GM06990 (cell line): ENCODE data around the gene GLT8D2.

Source experiments
- DNase-seq: peaks from one replicate; pipeline ENCODE4 v3.0.0-alpha.2; 2011; ENCODE audit not compliant: insufficient read length; ENCODE audit errors: extremely low read depth
- H3K27me3 ChIP-seq: replicated peaks from 2 replicates; pipeline ENCODE4 v1.6.0; 2011; ENCODE audit warnings: low read length; ENCODE audit not compliant: control insufficient read depth, insufficient read depth
- H3K36me3 ChIP-seq: 2 replicates; pipeline ENCODE4 v1.5.1; 2011; ENCODE audit warnings: low read length; ENCODE audit not compliant: control insufficient read depth, insufficient read depth
- H3K4me3 ChIP-seq: replicated peaks from 2 replicates; pipeline ENCODE4 v1.5.1; 2011; ENCODE audit warnings: low read depth, mild to moderate bottlenecking, control low read depth, low read length
- TF ChIP-seq, protein P1 (sequence below): IDR thresholded peaks from 2 replicates; pipeline ENCODE4 v1.5.1; 2011; ENCODE audit warnings: low read length, control low read depth, mild to moderate bottlenecking, inconsistent platforms; ENCODE audit not compliant: insufficient read depth, poor library complexity, severe bottlenecking

Gene GLT8D2

DNA sequence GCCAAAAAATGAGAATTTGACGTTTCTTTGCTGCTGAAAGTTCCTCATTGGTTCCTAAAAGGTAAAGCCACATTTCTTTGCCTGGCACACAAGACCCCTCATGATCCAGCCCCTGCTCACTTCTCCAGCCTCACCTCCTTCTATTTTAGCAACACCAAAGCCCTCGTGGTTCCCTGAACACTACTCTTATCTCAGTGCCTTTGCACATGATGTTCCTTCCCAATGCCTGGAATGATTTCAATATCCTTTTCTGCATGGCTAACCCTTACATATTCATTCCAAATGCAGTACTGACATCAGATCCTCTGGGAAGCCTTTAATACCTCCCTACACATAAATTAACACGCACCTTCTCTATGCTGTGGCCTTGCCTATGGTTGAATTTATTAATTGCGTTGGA lies 39.9 kb downstream of the GLT8D2 start:
- no peak for DNase-seq
- Histone ChIP-seq H3K36me3 (no peaks in the 10 kb centered on the region), H3K4me3 (no peak overlapping the region), H3K27me3 (no peaks in the 10 kb centered on the region)
- TF ChIP-seq, protein P1, sequence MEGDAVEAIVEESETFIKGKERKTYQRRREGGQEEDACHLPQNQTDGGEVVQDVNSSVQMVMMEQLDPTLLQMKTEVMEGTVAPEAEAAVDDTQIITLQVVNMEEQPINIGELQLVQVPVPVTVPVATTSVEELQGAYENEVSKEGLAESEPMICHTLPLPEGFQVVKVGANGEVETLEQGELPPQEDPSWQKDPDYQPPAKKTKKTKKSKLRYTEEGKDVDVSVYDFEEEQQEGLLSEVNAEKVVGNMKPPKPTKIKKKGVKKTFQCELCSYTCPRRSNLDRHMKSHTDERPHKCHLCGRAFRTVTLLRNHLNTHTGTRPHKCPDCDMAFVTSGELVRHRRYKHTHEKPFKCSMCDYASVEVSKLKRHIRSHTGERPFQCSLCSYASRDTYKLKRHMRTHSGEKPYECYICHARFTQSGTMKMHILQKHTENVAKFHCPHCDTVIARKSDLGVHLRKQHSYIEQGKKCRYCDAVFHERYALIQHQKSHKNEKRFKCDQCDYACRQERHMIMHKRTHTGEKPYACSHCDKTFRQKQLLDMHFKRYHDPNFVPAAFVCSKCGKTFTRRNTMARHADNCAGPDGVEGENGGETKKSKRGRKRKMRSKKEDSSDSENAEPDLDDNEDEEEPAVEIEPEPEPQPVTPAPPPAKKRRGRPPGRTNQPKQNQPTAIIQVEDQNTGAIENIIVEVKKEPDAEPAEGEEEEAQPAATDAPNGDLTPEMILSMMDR: no peak

DNA sequence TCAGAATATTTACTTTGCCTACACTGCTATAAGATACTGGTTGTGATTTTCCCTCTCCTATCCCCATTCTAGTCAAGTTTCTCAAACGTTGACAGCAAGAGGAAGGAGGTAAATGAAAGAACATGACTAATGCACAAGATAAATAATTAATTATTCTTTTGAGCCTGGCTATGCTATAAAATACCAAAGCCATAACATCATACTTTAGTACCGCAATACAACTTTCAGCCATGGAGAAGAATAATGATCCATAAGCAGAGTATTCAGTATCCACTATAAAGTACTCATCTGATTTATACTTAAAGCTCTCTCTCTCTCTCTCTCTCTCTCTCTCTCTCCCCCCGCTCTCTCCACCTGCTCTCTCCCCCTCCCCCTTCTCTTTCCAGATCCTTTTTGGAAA lies 43.1 kb downstream of the GLT8D2 start:
- H3K36me3 ChIP-seq: no peaks in the 10 kb centered on the region
- no peak overlapping the region for H3K4me3 ChIP-seq
- TF ChIP-seq, protein P1: no peak
- no peak for DNase-seq
- H3K27me3 ChIP-seq: no peaks in the 10 kb centered on the region

DNA sequence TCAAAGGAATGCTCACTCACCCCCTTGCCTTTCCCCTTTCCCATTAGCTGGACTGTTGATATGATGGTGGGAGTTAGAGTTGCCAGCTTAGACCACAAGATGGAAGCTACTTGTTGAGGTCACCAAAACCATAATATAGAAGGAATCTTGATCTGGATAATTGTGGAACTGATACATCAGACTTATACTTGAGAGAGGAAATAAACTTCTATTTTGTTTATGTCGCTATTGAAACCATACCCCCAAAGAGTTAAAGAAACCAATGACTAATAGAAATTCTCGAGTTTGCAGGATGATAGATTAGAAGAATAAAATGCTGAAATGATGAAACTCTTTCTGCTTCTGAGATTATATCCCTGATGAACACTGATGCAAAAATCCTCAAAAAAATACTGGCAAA lies 46.4 kb downstream of the GLT8D2 start:
- no peak overlapping the region for H3K4me3 ChIP-seq
- H3K27me3 ChIP-seq: no peaks in the 10 kb centered on the region
- H3K36me3 ChIP-seq: no peaks in the 10 kb centered on the region
- TF ChIP-seq, protein P1: no peak
- DNase-seq: no peak

DNA sequence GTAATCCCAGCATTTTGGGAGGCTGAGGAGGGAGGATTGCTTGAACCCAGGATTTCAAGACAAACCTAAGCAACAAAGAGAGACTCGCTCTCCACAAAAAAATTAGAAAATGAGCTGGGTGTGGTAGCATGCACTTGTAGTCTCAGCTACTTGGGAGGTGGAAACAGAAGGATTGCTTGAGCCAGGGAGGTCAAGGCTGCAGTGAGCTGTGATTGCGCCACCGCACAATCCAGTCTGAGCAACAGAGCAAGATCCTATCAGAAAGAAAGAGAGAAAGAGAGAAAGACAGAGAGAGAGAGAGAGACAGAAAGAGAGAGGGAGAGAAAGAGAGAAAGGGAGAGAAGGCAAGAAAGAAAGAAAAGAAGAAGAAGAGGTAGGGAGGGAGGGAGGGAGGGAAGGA lies 47.3 kb downstream of the GLT8D2 start:
- DNase-seq: no peak
- TF ChIP-seq, protein P1: no peak
- H3K4me3 ChIP-seq: no peak overlapping the region
- no peaks in the 10 kb centered on the region for H3K36me3 ChIP-seq
- H3K27me3 ChIP-seq: no peaks in the 10 kb centered on the region

DNA sequence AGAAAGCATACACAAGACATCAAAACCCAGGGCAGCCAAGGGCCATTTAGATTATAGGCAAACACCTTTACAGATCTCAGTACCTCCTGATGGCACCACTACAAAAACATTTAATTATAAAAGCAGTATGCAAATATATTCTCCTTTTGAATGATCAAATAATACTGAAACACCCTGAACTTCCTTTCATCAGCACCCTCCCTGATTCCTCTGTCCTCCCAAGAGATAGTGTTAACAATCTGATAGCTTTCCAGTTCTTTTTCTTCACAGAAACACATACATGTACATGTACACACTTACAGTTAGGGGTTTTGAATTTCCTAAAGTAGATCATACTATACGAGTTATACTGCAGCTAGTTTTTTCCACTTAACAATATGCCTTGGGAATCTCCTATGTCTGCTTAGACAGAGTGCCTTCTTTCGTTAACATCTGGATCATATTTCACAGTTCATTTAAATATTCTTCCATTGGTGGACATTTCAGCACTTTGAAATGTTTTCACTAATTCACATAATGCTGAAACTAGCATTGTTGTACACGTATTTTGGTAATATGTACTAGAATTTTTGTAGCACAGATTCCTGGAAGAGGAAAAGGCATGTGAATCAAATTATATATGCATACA lies 49.1 kb downstream of the GLT8D2 start:
- TF ChIP-seq, protein P1: no peak

DNA sequence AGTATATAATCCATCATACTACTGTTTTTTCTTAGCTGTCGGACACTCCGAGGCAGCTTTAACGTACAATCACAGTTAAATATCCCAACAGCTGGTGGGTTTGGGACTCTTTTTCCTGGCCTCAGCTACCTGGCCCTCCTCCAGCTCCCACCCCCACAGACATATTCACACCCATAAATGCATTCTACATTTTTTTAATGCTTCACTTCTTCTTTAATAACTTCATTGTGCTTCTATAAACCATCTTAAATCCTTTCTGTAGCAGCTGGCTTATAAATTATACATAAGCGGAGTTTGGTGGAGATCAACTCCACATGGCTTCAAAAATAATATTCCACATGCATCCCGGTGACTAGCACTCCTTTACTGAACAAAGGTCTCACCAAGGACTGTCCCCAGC lies 51.0 kb downstream of the GLT8D2 start:
- TF ChIP-seq, protein P1: no peak
- Histone ChIP-seq H3K4me3 (no peak overlapping the region), H3K27me3 (no peaks in the 10 kb centered on the region), H3K36me3 (no peaks in the 10 kb centered on the region)
- no peak for DNase-seq

More for the DNA sequence above, 49.1 kb downstream of the GLT8D2 start:
- H3K36me3 ChIP-seq: no peaks in the 10 kb centered on the region
- no peak overlapping the region for H3K4me3 ChIP-seq
- DNase-seq: no peak
- H3K27me3 ChIP-seq: no peaks in the 10 kb centered on the region
